22Rv1 (cell line): Measurements from ENCODE around the gene CPNE5.

Source experiments
- H3K27ac ChIP-seq: fragments of 450-650 bp; 2 replicates; pipeline ENCODE4 v1.5.1; 2017
- ZFX ChIP-seq: fragments of 450-650 bp; IDR thresholded peaks from 2 replicates; pipeline ENCODE4 v1.6.1; 2017; ENCODE audit warnings: antibody characterized with exemption, borderline replicate concordance
- TF ChIP-seq, protein P1 (sequence below): fragments of 450-650 bp; IDR thresholded peaks from 2 replicates; pipeline ENCODE4 v1.5.1; 2017; ENCODE audit warnings: mild to moderate bottlenecking

The CPNE5 gene

DNA sequence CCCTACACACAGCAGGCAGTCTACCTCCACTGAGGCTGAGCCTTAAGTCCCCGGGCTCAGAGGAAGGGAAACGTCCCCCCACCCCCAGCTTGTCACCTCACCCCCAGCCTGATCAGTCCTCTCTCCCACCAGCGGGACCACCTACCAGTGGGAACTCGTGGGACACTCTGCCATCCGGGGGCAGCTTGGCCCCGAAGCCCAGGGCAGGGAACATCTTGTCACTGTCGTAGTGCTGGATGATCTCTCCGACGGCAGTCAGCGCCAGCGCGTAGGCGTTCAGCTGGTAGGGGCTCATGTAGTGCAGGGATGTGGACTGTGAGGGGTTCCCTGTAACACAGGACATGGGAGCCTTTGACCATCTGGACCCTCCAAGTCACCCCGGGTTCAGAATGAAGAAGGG is 93.0 kb downstream of the CPNE5 start:
- H3K27ac ChIP-seq = no peak overlapping the region
- TF ChIP-seq ZFX = no peak
- TF ChIP-seq, protein P1, sequence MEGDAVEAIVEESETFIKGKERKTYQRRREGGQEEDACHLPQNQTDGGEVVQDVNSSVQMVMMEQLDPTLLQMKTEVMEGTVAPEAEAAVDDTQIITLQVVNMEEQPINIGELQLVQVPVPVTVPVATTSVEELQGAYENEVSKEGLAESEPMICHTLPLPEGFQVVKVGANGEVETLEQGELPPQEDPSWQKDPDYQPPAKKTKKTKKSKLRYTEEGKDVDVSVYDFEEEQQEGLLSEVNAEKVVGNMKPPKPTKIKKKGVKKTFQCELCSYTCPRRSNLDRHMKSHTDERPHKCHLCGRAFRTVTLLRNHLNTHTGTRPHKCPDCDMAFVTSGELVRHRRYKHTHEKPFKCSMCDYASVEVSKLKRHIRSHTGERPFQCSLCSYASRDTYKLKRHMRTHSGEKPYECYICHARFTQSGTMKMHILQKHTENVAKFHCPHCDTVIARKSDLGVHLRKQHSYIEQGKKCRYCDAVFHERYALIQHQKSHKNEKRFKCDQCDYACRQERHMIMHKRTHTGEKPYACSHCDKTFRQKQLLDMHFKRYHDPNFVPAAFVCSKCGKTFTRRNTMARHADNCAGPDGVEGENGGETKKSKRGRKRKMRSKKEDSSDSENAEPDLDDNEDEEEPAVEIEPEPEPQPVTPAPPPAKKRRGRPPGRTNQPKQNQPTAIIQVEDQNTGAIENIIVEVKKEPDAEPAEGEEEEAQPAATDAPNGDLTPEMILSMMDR = no peak

DNA sequence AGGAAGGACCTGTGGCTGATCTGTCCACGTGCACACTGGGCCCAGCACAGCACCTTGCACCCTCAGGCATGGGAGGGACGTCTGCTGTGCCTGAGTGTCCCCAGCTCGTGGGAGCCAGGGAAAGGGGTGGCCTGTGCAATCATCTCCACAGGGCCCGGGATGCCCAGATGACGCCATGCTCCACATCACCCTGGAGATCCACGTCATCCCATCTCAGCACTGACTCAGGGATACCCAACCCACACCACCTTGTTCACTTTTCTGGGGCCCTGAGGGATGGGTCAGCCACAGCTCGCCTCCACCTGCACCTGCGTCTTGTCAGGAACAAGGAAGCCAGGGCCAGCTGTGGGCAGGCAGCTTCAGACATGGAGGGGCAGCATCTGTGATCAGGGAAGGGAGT is 93.4 kb downstream of the CPNE5 start:
- no peak for TF ChIP-seq ZFX
- H3K27ac ChIP-seq = no peak overlapping the region

DNA sequence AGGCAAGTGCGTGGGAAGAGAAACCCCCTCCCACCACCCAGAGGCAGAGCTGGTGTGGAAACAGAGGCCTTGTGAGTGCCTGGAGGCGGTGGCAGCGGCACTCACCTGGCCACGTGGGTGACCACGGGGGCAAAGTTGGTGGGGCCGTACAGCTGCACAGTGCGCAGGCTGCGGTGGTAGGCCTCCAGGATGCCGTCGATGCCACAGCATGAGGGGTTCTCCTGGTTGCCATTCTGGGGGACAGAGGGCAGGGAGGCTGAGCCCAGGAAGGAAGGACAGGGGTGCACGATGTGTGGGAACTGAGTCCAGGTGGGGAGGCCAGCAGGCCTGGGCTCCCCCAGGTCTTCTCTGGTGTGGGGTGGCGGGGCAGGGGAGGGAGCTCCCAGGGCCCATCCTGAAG is 94.0 kb downstream of the CPNE5 start:
- TF ChIP-seq ZFX = no peak
- TF ChIP-seq, protein P1 = no peak
- no peak overlapping the region for H3K27ac ChIP-seq

DNA sequence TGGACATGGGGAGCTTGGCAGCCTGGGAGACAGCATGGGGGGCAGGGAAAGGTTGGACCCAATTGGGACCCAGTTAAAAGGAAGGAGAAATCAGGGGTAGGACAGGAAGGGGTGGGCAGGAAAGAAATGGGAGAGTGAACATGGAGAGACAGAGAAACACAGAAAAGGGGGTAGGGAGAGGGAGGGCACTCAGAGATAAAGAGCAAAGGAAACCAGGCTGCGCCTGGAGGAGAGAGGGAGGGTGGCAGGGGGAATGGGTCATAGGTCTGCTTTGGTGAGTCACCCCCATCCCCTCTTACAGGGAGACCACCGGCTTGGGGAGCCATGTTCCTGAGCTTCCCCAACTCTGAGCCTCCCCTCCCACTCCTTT is 95.0 kb downstream of the CPNE5 start:
- H3K27ac ChIP-seq = no peak overlapping the region
- TF ChIP-seq ZFX = no peak
- TF ChIP-seq, protein P1 = no peak

DNA sequence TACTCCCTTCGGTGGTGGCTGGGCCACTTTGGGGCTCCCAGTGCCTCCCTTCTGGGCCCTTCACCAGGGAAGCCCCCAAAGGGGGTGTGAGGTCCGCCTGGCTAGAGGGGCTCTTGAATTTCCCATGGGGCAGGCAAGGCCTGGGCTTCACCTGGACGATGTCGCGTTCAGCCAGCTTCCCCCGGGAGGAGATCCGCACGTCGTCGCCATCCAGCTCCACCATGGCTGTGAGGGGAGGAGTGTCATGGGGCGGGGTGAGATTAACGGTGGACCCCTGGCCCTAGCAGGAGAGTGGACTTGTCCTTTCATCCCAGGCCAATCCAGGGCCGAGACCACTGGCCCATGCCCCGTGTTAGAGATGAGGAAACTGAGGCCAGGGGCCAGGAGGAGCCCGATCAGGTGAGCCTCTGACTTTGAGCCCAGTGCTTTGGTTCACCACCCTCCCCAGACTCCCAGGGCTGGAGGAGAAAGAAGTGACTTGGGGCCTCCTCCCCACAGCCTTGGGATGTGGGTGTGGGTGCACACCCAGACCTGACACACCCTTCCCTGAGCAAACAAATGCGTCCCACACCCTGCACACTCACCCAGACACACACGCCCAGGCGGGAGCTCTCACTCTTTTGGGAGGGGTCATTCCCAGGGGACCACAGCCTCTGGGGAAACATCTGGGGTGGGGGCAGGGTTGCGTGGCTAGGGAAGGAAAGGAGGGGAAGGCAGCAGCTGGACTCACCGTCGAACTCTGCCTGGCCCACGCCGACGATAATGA is 95.5 kb downstream of the CPNE5 start:
- H3K27ac ChIP-seq = no peak overlapping the region
- TF ChIP-seq ZFX = no peak
- TF ChIP-seq, protein P1 = no peak

DNA sequence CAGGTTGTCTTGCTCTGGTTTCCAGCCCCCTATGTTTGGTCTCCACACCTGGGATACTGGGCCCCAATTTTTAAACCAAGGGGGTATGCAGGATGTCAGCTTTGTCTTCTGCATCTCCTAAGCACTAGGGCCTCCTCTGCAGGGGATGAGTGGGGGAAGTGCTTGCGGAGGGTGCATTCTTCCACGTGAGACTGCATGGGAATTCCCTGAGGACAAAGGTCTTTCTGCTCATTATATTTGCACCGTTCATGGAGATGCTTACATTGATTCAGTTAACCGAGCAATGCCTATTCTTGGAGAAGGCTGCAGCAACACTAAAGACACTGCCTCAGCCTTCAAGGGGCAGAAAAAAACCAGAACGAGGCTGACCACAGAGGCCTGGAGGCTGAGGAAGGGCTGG is 96.2 kb downstream of the CPNE5 start:
- TF ChIP-seq, protein P1 = no peak
- no peak for TF ChIP-seq ZFX
- H3K27ac ChIP-seq = no peak overlapping the region

- TF ChIP-seq, protein P1 = no peak
- no peak for TF ChIP-seq ZFX
- no peak overlapping the region for H3K27ac ChIP-seq
These were observed 97.1 kb downstream of the CPNE5 start for GRCh38 chr6:36742146-36742545.

DNA sequence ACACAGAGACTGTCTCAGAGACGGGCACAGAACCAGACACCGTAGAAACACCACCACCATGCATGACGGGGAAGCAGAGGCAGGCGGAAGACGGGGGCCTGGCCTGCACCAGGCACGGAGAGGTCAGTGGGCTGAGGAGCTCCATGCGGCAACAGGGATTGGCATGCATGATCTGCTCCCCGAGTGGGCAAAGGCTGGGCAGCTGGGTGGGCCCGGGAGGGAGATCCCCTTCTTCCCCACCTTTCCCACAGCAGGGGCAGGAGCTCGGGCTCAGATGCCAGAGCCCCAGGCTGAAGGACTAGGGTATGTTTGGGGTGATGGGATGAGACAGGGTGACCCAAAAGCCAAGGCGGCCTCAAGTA is 98.4 kb downstream of the CPNE5 start:
- no peak overlapping the region for H3K27ac ChIP-seq
- no peak for TF ChIP-seq ZFX
- TF ChIP-seq, protein P1 = no peak
